ENCODE measurements around the gene ATG5.

GRCh38 chr6:106181664-106182418, 143.7 kb downstream of the ATG5 start:
- TF ChIP-seq CTCF (IDR thresholded peaks at IDR 0.05; ENCODE audit: insufficient read depth, low read length, poor library complexity, severe bottlenecking) (no peak), EZH2phosphoT487 (conservative IDR thresholded peaks at IDR 0.05; ENCODE audit: low read length) (no peak)

Data from SU-DHL-6 (cell line).